HepG2 (cell line): ENCODE measurements around the gene PPP1R12A. TPM values are rescaled to one million over a fixed set of nuclear protein-coding genes. Genes with fewer than 3 reads are reported as not detected.
A peak's percentile ranks its signal among the peaks of the same experiment; 100 is the strongest.

Experiments
- AGO2 ChIP-seq: fragments of 200-400 bp; formaldehyde crosslinking; optimal IDR thresholded peaks from 2 replicates; pipeline ENCODE3; 2017; ENCODE audit warnings: mild to moderate bottlenecking, low read depth, low read length, moderate library complexity
- ARNT2 ChIP-seq: sonication (generic); formaldehyde crosslinking; IDR thresholded peaks from 2 replicates; pipeline ENCODE4 v1.8.0; 2022; ENCODE audit warnings: mild to moderate bottlenecking, low read depth, missing genetic modification reagents, moderate library complexity
- ATF1 ChIP-seq: IDR thresholded peaks from 2 replicates; pipeline ENCODE4 v1.6.1; 2016; ENCODE audit warnings: mild to moderate bottlenecking, control low read depth
- BHLHE40 ChIP-seq: IDR thresholded peaks from 2 replicates; pipeline ENCODE4 v1.6.1; 2011; ENCODE audit warnings: low read length, improper control_type of control experiment
- CENPX ChIP-seq: sonication (generic); formaldehyde crosslinking; IDR thresholded peaks from 2 replicates; pipeline ENCODE4 v1.9.0; 2021; ENCODE audit warnings: mild to moderate bottlenecking, missing genetic modification reagents, moderate library complexity
- GATAD2A ChIP-seq: IDR thresholded peaks from 2 replicates; pipeline ENCODE4 v1.6.1; 2016
- HDAC1 ChIP-seq: sonication (generic); formaldehyde crosslinking; IDR thresholded peaks from 2 replicates; pipeline ENCODE4 v1.5.1; 2020; ENCODE audit warnings: mild to moderate bottlenecking, missing genetic modification reagents
- KAT8 ChIP-seq: IDR thresholded peaks from 2 replicates; pipeline ENCODE4 v1.6.1; 2016; ENCODE audit warnings: missing genetic modification reagents, missing compliant biosample characterization
- NFYB ChIP-seq: sonication (generic); formaldehyde crosslinking; IDR thresholded peaks from 2 replicates; pipeline ENCODE4 v1.4.0; 2020; ENCODE audit warnings: missing genetic modification reagents
- ONECUT2 ChIP-seq: sonication (generic); formaldehyde crosslinking; IDR thresholded peaks from 2 replicates; pipeline ENCODE4 v1.4.0; 2020; ENCODE audit warnings: missing genetic modification reagents
- ZBTB42 ChIP-seq: sonication (generic); formaldehyde crosslinking; IDR thresholded peaks from 2 replicates; pipeline ENCODE4 v1.5.0; 2020; ENCODE audit warnings: mild to moderate bottlenecking, missing genetic modification reagents
- ZKSCAN5 ChIP-seq: sonication (generic); formaldehyde crosslinking; IDR thresholded peaks from 2 replicates; pipeline ENCODE4 v1.5.1; 2020; ENCODE audit warnings: mild to moderate bottlenecking, missing genetic modification reagents
- ZNF10 ChIP-seq: sonication (generic); formaldehyde crosslinking; IDR thresholded peaks from 2 replicates; pipeline ENCODE4 v1.4.0; 2020; ENCODE audit warnings: mild to moderate bottlenecking, low read depth, missing genetic modification reagents, borderline replicate concordance
- ZNF12 ChIP-seq: sonication (generic); formaldehyde crosslinking; IDR thresholded peaks from 2 replicates; pipeline ENCODE4 v1.5.0; 2020; ENCODE audit warnings: missing genetic modification reagents
- ZNF530 ChIP-seq: sonication (generic); formaldehyde crosslinking; IDR thresholded peaks from 2 replicates; pipeline ENCODE4 v1.5.0; 2020; ENCODE audit warnings: low read depth, mild to moderate bottlenecking, missing genetic modification reagents
- ZNF674 ChIP-seq: sonication (generic); formaldehyde crosslinking; IDR thresholded peaks from 2 replicates; pipeline ENCODE4 v1.5.0; 2020; ENCODE audit warnings: low read depth, mild to moderate bottlenecking, missing genetic modification reagents
- ZNF7 ChIP-seq: IDR thresholded peaks from 2 replicates; pipeline ENCODE4 v1.6.1; 2016; ENCODE audit warnings: missing biosample characterization, missing genetic modification reagents
- ZNF724P ChIP-seq: sonication (generic); formaldehyde crosslinking; IDR thresholded peaks from 2 replicates; pipeline ENCODE4 v1.8.0; 2022; ENCODE audit warnings: missing genetic modification reagents, borderline replicate concordance
- ZNF768 ChIP-seq: sonication (generic); formaldehyde crosslinking; IDR thresholded peaks from 2 replicates; pipeline ENCODE4 v1.4.0; 2020; ENCODE audit warnings: missing genetic modification reagents
- polyA plus RNA-seq, 8 experiments: library from polyadenylated mRNA; depleted of rRNA in 3 of 8; stranded (reverse) in 7 of 8; unstranded in 1 of 8; fragments of >200 nt; fragmentation: Illumina TruSeq in 4 of 8; extraction: Trizol in 4 of 8; gene quantifications; 2 replicates each; pipeline versions ENCODE4 v1.2.1 to v1.2.3, GENCODE V29; 2011 to 2016; ENCODE audit warnings: low read depth in 4 of 8, missing spikeins in 1 of 8, mixed read lengths in 1 of 8; ENCODE audit not compliant: insufficient read depth in 1 of 8
- total RNA-seq, 5 experiments: library from RNA; depleted of rRNA; stranded (reverse); fragments of >200 nt; fragmentation: Illumina TruSeq; extraction: Trizol; gene quantifications; 2 replicates each; pipeline ENCODE4 v1.2.3, GENCODE V29; 2016; ENCODE audit warnings: low read depth in 1 of 5
- TF ChIP-seq, protein P1 (sequence below): sonication (generic); formaldehyde crosslinking; IDR thresholded peaks from 2 replicates; pipeline ENCODE4 v1.8.1; 2023; ENCODE audit warnings: mild to moderate bottlenecking, moderate library complexity, missing genetic modification reagents
- TF ChIP-seq, protein P2 (sequence below): sonication (generic); formaldehyde crosslinking; IDR thresholded peaks from 2 replicates; pipeline ENCODE4 v1.8.0; 2023; ENCODE audit warnings: mild to moderate bottlenecking, missing genetic modification reagents
- TF ChIP-seq, protein P3 (sequence below): IDR thresholded peaks from 2 replicates; pipeline ENCODE4 v1.6.1; 2016; ENCODE audit warnings: missing biosample characterization, missing genetic modification reagents, low read depth
- TF ChIP-seq, protein P4 (sequence below): sonication (generic); formaldehyde crosslinking; IDR thresholded peaks from 2 replicates; pipeline ENCODE4 v1.5.1; 2020; ENCODE audit warnings: mild to moderate bottlenecking, moderate library complexity, missing genetic modification reagents
- TF ChIP-seq, protein P5 (sequence below): sonication (generic); formaldehyde crosslinking; IDR thresholded peaks from 2 replicates; pipeline ENCODE4 v1.9.0; 2021; ENCODE audit warnings: missing genetic modification reagents, borderline replicate concordance

The PPP1R12A gene
- total and polyA plus RNA-seq, 2 of the 13 experiments (the other 11 are each of a cell fraction or from before 2014, with no cell fraction given) = 23.8 to 50.0 TPM

DNA sequence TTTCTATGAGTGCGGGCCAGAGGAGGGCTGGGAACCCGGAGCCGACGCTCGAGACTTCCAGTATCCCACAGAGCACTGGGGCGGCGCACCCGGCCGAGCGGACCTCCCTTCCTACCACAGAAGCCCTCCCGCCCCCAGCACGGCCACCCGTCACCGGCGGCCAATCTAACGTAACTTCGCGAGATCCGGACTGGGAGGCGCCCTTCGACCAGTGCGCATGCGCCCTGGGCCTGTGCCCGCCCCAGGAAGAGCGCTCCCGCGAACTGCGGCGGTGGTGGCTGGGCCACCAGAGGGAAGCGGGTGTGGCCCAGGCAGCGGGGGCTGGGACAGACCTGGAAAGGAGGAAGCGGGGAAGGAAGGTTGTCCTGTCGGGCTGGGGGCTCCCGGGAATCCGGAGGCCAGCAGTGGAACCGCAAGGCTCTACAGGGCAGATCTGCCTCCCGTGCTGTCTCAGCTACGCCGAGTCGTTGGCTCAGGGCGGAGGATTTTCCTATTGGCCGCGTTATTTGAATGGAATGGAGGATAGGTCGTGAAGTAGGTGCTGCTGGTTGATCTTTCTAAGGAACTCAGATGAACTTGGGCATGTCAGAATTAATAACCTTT, at the start of gene PPP1R12A (continued):
- TF ChIP-seq ZNF12 (no peak; the same call in 1 of the 2 replicates), ATF1 (CRISPR knock-in tag) (no peak), NFYB (CRISPR knock-in tag) (peak; percentile 58), ZNF10 (CRISPR knock-in tag) (no peak), ZKSCAN5 (CRISPR knock-in tag) (no peak), ZNF724P (CRISPR knock-in tag) (peak; percentile 81; the same call in 1 of the 2 replicates), ARNT2 (CRISPR knock-in tag) (peak; percentile 88), CENPX (CRISPR knock-in tag) (no peak), ZNF674 (CRISPR knock-in tag) (no peak), GATAD2A (CRISPR knock-in tag) (peak; percentile 27; the same call in 1 of the 2 replicates), AGO2 (no peak), ZNF7 (CRISPR knock-in tag) (no peak), KAT8 (CRISPR knock-in tag) (peak; percentile 77; the same call in 1 of the 2 replicates), ZBTB42 (CRISPR knock-in tag) (peak; percentile 78; the same call in 1 of the 2 replicates), BHLHE40 (0 out of 2 replicates have a peak, but pooled peaks have one; percentile 14), ONECUT2 (CRISPR knock-in tag) (no peak), HDAC1 (CRISPR knock-in tag) (peak; percentile 46), ZNF530 (CRISPR knock-in tag) (no peak), ZNF768 (CRISPR knock-in tag) (no peak)
- TF ChIP-seq, protein P1, sequence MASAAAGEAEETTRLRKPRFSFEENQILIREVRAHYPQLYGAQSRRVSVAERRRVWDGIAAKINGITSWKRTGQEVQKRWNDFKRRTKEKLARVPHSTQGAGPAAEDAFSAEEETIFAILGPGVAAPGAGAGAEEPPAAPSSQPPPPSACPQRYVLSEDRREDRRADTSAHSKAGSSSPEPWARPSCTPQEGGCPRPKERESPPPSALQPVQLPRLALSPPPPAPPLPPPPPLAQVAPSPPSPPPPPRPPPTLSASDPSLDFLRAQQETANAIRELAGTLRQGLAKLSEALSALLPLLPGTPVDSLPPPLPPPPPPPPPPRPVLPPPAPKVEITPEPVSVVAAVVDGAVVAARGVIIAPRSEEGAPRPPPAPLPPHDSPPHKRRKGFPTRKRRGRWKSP = 0 out of 2 replicates have a peak, but pooled peaks have one; percentile 28
- TF ChIP-seq, protein P2, sequence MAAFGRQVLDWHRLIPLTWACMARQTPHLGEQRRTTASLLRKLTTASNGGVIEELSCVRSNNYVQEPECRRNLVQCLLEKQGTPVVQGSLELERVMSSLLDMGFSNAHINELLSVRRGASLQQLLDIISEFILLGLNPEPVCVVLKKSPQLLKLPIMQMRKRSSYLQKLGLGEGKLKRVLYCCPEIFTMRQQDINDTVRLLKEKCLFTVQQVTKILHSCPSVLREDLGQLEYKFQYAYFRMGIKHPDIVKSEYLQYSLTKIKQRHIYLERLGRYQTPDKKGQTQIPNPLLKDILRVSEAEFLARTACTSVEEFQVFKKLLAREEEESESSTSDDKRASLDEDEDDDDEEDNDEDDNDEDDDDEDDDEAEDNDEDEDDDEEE (CRISPR knock-in tag) = no peak
- TF ChIP-seq, protein P3, sequence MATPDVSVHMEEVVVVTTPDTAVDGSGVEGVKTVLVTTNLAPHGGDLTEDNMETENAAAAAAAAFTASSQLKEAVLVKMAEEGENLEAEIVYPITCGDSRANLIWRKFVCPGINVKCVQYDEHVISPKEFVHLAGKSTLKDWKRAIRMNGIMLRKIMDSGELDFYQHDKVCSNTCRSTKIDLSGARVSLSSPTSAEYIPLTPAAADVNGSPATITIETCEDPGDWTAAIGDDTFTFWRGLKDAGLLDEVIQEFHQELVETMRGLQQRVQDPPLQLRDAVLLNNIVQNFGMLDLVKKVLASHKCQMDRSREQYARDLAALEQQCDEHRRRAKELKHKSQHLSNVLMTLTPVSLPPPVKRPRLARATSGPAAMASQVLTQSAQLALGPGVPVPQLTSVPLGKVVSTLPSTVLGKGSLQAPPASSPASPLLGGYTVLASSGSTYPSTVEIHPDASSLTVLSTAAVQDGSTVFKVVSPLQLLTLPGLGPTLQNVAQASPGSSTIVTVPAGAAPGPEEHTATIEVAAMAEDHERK (CRISPR knock-in tag) = peak; percentile 35; the same call in 1 of the 2 replicates
- TF ChIP-seq, protein P4, sequence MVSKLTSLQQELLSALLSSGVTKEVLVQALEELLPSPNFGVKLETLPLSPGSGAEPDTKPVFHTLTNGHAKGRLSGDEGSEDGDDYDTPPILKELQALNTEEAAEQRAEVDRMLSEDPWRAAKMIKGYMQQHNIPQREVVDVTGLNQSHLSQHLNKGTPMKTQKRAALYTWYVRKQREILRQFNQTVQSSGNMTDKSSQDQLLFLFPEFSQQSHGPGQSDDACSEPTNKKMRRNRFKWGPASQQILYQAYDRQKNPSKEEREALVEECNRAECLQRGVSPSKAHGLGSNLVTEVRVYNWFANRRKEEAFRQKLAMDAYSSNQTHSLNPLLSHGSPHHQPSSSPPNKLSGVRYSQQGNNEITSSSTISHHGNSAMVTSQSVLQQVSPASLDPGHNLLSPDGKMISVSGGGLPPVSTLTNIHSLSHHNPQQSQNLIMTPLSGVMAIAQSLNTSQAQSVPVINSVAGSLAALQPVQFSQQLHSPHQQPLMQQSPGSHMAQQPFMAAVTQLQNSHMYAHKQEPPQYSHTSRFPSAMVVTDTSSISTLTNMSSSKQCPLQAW = peak; percentile 75
- TF ChIP-seq, protein P5, sequence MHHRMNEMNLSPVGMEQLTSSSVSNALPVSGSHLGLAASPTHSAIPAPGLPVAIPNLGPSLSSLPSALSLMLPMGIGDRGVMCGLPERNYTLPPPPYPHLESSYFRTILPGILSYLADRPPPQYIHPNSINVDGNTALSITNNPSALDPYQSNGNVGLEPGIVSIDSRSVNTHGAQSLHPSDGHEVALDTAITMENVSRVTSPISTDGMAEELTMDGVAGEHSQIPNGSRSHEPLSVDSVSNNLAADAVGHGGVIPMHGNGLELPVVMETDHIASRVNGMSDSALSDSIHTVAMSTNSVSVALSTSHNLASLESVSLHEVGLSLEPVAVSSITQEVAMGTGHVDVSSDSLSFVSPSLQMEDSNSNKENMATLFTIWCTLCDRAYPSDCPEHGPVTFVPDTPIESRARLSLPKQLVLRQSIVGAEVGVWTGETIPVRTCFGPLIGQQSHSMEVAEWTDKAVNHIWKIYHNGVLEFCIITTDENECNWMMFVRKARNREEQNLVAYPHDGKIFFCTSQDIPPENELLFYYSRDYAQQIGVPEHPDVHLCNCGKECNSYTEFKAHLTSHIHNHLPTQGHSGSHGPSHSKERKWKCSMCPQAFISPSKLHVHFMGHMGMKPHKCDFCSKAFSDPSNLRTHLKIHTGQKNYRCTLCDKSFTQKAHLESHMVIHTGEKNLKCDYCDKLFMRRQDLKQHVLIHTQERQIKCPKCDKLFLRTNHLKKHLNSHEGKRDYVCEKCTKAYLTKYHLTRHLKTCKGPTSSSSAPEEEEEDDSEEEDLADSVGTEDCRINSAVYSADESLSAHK = no peak
